ENCODE data around the gene DELE1.
"Not testable (repeated sequence)": the region's sequence is repeated elsewhere in the genome, so short reads cannot be mapped to it uniquely, and the experiment has no call there.

The DELE1 gene

DNA sequence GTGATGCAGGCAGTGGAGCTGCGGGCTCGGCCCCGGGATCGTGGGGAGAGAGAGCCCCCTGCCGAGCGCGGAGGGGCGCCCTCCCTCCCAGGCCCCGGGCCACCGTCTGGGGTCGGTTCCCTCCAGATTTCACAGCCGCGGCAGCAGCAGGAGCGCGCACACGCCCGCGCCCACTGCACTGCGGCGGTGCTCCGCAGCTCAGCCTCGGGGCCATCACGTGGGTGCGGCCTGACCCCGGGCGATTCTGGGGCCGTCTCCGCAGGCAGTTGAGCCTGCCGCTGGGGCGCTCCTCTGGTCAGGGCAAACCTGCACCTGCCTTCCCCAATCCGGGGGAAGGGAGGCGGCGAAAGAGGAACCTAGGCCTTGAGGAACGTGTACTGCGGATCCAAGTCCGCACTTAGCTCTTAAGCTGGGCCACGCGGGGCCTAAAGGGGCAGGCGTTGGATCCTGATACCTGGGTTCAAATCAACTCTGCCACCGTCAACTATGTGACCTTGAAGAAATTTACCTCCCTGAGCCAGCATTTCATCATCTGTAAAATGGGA is 9.4 kb upstream of the DELE1 start:
- Histone ChIP-seq H3K9me3 (ENCODE audit: control insufficient read depth, low read depth, low read length) (no peaks in the 10 kb centered on the region), H3K4me3 (ENCODE audit: low read length) (peak overlapping the region; percentile 48)

DNA sequence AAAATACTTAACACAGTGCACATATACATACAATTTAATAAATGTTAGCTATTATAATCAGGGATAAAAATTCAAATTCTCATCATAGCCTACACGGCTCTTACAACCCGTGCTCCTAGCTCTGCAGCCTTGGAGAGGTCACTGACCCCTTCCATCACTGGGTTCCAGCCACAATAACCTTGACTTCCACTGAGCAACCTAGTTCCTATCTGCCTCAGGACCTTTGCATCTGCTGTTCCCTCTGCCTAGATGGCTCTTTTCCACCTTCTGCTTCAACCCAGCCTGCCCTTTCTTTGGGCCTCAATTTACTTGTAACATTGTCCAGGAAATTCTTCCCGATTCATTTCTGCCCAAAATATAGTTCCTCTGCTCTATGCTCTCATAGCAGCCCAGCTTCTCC is 8.9 kb upstream of the DELE1 start:
- Histone ChIP-seq H3K9me3 (ENCODE audit: control insufficient read depth, low read depth, low read length) (no peaks in the 10 kb centered on the region), H3K36me3 (ENCODE audit: control insufficient read depth, low read depth, low read length) (no peaks in the 10 kb centered on the region), H3K9ac (ENCODE audit: low read length) (no peak overlapping the region), H3K4me3 (ENCODE audit: low read length) (no peak overlapping the region), H3K27ac (ENCODE audit: low read length) (no peak overlapping the region), H3K27me3 (ENCODE audit: control insufficient read depth, insufficient read depth, low read length) (peaks cover 14% of the 10 kb centered on the region), H3K4me1 (ENCODE audit: control insufficient read depth, low read depth, low read length) (peaks cover 15% of the 10 kb centered on the region)

More for the DNA sequence above, 9.4 kb upstream of the DELE1 start:
- H3K27ac ChIP-seq (ENCODE audit: low read length) = no peak overlapping the region
- H3K27me3 ChIP-seq (ENCODE audit: control insufficient read depth, insufficient read depth, low read length) = peaks cover 14% of the 10 kb centered on the region
- H3K36me3 ChIP-seq (ENCODE audit: control insufficient read depth, low read depth, low read length) = no peaks in the 10 kb centered on the region
- peaks cover 15% of the 10 kb centered on the region for H3K4me1 ChIP-seq (ENCODE audit: control insufficient read depth, low read depth, low read length)
- peak overlapping the region; percentile 4 for H3K9ac ChIP-seq (ENCODE audit: low read length)

DNA sequence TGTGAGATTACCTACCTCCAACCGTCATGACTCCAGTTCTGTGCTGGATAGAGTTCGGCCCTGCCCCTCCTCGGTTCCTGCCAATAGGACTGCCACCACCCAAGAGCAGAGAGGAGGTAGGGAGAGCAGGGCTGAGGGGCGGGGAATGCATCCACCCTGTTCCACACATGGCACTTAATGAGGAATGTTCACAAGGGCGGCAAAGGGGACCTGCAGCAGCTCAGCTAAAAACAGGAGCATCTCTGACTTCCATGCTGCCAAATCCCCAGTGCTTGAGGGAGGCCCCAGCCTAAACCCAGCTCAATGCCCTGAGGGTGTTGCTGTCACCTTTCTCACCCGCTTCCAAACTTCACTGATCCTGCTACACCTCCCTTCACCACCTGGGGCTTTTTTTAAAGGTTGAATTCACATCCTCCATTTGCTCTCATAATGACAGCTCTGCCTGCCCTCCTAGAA is 7.8 kb upstream of the DELE1 start:
- H3K9ac ChIP-seq (ENCODE audit: low read length) = no peak overlapping the region
- no peak overlapping the region for H3K27ac ChIP-seq (ENCODE audit: low read length)
- no peak overlapping the region for H3K4me3 ChIP-seq (ENCODE audit: low read length)
- peaks cover 15% of the 10 kb centered on the region for H3K4me1 ChIP-seq (ENCODE audit: control insufficient read depth, low read depth, low read length)
- no peaks in the 10 kb centered on the region for H3K36me3 ChIP-seq (ENCODE audit: control insufficient read depth, low read depth, low read length)
- H3K27me3 ChIP-seq (ENCODE audit: control insufficient read depth, insufficient read depth, low read length) = peaks cover 14% of the 10 kb centered on the region
- no peaks in the 10 kb centered on the region for H3K9me3 ChIP-seq (ENCODE audit: control insufficient read depth, low read depth, low read length)

DNA sequence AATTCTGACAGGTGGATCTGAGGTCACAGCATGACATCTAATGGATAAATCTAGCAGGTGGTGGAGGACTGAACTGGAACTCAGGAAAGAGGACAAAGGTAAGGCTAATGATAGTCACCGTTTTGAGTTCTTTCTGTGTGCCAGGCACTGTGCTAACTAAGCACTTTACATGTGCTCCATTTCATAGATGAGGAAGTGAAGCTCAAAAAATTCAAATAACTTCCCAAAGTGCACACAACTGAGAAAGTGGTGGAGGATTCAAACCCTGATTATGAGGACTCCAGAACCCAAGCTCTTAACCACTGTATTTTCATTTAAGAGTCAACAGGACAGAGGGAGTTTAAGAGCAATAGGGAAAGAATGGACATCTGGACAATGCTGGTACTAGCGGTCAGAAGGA is 7.1 kb upstream of the DELE1 start:
- no peak overlapping the region for H3K27ac ChIP-seq (ENCODE audit: low read length)
- no peak overlapping the region for H3K9ac ChIP-seq (ENCODE audit: low read length)
- H3K36me3 ChIP-seq (ENCODE audit: control insufficient read depth, low read depth, low read length) = no peaks in the 10 kb centered on the region

DNA sequence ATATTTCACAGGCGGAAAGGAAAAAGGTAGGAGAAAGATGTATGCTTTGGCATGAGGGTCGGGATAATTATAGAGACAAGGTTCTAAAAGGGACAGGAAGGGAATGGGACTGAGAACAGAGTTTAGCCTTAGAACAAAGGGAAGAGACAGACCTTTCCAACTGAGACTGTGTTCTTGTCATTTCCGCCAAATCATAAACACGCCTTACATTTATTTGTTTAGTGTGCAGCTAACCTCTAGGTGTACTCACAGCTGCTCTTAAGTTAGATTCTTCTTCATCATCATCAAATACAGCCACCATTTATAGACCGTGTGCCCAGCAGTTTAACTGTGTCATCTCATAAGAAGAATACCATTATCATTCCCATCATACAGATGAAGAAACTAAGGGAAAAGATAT is 5.9 kb upstream of the DELE1 start:
- H3K9me3 ChIP-seq (ENCODE audit: control insufficient read depth, low read depth, low read length) = no peaks in the 10 kb centered on the region
- H3K36me3 ChIP-seq (ENCODE audit: control insufficient read depth, low read depth, low read length) = no peaks in the 10 kb centered on the region
- H3K27ac ChIP-seq (ENCODE audit: low read length) = no peak overlapping the region
- peaks cover 13% of the 10 kb centered on the region for H3K27me3 ChIP-seq (ENCODE audit: control insufficient read depth, insufficient read depth, low read length)
- no peak overlapping the region for H3K9ac ChIP-seq (ENCODE audit: low read length)
- peaks cover 15% of the 10 kb centered on the region for H3K4me1 ChIP-seq (ENCODE audit: control insufficient read depth, low read depth, low read length)
- H3K4me3 ChIP-seq (ENCODE audit: low read length) = no peak overlapping the region

More for the DNA sequence above, 7.1 kb upstream of the DELE1 start:
- H3K9me3 ChIP-seq (ENCODE audit: control insufficient read depth, low read depth, low read length) = no peaks in the 10 kb centered on the region
- no peak overlapping the region for H3K4me3 ChIP-seq (ENCODE audit: low read length)
- H3K27me3 ChIP-seq (ENCODE audit: control insufficient read depth, insufficient read depth, low read length) = peaks cover 14% of the 10 kb centered on the region
- H3K4me1 ChIP-seq (ENCODE audit: control insufficient read depth, low read depth, low read length) = peaks cover 15% of the 10 kb centered on the region

DNA sequence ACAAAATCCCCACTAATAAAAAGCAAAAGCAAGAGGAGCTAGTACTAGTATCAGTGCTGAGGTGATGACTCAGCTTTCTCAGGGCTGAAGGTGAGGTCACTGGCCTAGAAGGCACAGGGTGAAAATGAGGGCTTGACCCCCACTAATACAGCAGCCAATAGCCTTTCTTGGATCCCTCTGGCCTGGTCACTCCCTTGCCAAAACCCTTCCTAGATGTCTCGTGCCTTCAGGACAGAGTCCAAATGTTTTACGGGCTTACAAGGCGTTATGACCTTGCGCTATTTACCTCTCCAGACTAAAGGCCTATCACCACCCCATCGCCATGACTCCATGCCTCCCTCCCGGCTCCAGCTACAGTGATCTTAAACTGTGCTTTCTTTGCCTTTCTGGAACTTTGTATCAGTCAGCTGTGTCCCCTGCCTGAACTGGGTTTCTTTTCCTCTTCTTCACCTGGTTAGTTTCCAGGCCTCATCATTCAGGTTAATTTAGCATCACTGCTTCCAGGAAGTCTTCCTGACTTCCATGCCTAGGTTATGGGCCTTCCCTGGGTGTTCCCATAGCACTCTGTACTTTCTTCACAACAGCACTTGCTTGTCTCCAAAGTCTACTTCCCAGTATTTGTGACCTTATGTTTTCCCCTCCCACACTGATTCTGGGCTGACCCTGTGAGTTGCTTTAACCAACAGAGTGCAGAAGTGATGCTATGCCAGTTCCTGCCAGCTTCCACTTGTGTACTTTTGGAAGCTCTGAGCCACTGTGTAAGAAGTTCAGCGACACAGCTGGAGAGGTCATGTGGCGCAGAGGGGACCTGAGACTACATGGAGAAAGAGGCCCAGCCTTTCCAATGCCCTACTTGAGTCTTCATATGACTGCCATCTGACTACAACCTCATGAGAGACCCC is 4.2 kb upstream of the DELE1 start:
- peaks cover 10% of the 10 kb centered on the region for H3K4me1 ChIP-seq (ENCODE audit: control insufficient read depth, low read depth, low read length)
- H3K4me3 ChIP-seq (ENCODE audit: low read length) = no peak overlapping the region
- H3K9ac ChIP-seq (ENCODE audit: low read length) = no peak overlapping the region
- no peaks in the 10 kb centered on the region for H3K27me3 ChIP-seq (ENCODE audit: control insufficient read depth, insufficient read depth, low read length)
- H3K9me3 ChIP-seq (ENCODE audit: control insufficient read depth, low read depth, low read length) = no peaks in the 10 kb centered on the region
- H3K36me3 ChIP-seq (ENCODE audit: control insufficient read depth, low read depth, low read length) = no peaks in the 10 kb centered on the region
- no peak overlapping the region for H3K27ac ChIP-seq (ENCODE audit: low read length)

- no peak overlapping the region for H3K27ac ChIP-seq (ENCODE audit: low read length)
- no peak overlapping the region for H3K9ac ChIP-seq (ENCODE audit: low read length)
- H3K4me1 ChIP-seq (ENCODE audit: control insufficient read depth, low read depth, low read length) = peaks cover 9% of the 10 kb centered on the region
- no peaks in the 10 kb centered on the region for H3K9me3 ChIP-seq (ENCODE audit: control insufficient read depth, low read depth, low read length)
- H3K4me3 ChIP-seq (ENCODE audit: low read length) = no peak overlapping the region
- H3K36me3 ChIP-seq (ENCODE audit: control insufficient read depth, low read depth, low read length) = peaks cover 3% of the 10 kb centered on the region
- H3K27me3 ChIP-seq (ENCODE audit: control insufficient read depth, insufficient read depth, low read length) = no peaks in the 10 kb centered on the region
Observed at GRCh38 chr5:141920771-141921170, 2.9 kb upstream of the DELE1 start.

- H3K36me3 ChIP-seq (ENCODE audit: control insufficient read depth, low read depth, low read length) = peaks cover 21% of the 10 kb centered on the region
- H3K27ac ChIP-seq (ENCODE audit: low read length) = peak overlapping the region; percentile 8
- H3K4me3 ChIP-seq (ENCODE audit: low read length) = peak overlapping the region; percentile 80
- not testable (repeated sequence) for H3K4me1 ChIP-seq (ENCODE audit: control insufficient read depth, low read depth, low read length); H3K9me3 ChIP-seq (ENCODE audit: control insufficient read depth, low read depth, low read length); H3K27me3 ChIP-seq (ENCODE audit: control insufficient read depth, insufficient read depth, low read length)
- H3K9ac ChIP-seq (ENCODE audit: low read length) = peak overlapping the region; percentile 72
Observed at GRCh38 chr5:141922827-141923447, 734 bp upstream of the DELE1 start.

- H3K27ac ChIP-seq (ENCODE audit: low read length) = no peak overlapping the region
- H3K36me3 ChIP-seq (ENCODE audit: control insufficient read depth, low read depth, low read length) = peaks cover 54% of the 10 kb centered on the region
- H3K27me3 ChIP-seq (ENCODE audit: control insufficient read depth, insufficient read depth, low read length) = no peaks in the 10 kb centered on the region
- no peaks in the 10 kb centered on the region for H3K9me3 ChIP-seq (ENCODE audit: control insufficient read depth, low read depth, low read length)
- no peak overlapping the region for H3K9ac ChIP-seq (ENCODE audit: low read length)
- no peak overlapping the region for H3K4me3 ChIP-seq (ENCODE audit: low read length)
- peaks cover 4% of the 10 kb centered on the region for H3K4me1 ChIP-seq (ENCODE audit: control insufficient read depth, low read depth, low read length)
Observed at GRCh38 chr5:141926434-141926833, 2.8 kb downstream of the DELE1 start.

DNA sequence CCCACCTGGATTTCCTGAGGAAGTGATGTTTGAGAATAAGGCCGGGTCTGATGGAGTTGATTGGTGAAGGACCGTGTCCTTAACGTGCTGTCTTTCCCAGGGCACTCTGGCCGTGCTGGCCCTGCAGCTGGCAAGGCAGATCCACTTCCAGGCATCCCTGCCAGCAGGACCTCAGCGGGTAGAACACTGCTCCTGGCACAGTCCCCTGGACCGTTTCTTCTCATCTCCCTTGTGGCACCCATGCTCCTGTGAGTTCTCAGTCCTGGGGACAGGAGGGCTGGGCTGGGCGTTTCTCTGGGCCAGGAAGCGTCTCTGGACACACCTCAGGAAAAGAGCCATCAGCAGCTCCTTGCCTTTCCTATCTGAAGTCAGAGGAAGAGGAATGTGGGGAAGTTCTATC is 4.4 kb downstream of the DELE1 start:
- Histone ChIP-seq H3K27me3 (ENCODE audit: control insufficient read depth, insufficient read depth, low read length) (no peaks in the 10 kb centered on the region), H3K4me1 (ENCODE audit: control insufficient read depth, low read depth, low read length) (peaks cover 4% of the 10 kb centered on the region), H3K36me3 (ENCODE audit: control insufficient read depth, low read depth, low read length) (peaks cover 65% of the 10 kb centered on the region), H3K4me3 (ENCODE audit: low read length) (no peak overlapping the region), H3K9me3 (ENCODE audit: control insufficient read depth, low read depth, low read length) (no peaks in the 10 kb centered on the region), H3K9ac (ENCODE audit: low read length) (no peak overlapping the region), H3K27ac (ENCODE audit: low read length) (no peak overlapping the region)

DNA sequence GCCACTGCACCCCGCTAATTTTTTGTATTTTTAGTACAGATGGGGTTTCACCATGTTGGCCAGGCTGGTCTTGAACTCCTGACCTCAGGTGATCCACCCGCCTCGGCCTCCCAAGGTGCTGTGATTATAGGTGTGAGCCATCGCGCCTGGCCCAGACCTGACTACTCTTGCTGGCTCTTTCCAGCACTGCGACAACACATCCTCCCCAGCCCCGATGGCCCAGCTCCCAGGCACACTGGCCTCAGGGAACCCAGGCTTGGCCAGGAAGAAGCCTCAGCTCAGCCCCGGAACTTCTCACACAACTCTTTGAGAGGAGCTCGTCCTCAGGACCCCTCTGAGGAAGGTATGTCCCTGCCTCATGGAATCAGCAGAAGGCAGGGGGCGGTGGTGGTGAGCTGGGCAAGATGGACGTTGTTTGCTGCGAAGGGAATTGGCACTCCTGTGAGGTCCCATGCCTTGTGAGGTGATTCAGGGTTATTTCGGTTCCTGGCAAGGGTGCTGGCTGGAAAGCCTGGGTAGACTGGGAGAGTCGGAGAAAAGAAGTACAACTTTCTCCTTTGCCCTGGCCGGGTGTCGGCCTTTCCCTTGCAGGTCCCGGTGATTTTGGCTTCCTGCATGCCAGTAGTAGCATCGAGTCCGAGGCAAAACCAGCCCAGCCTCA is 5.9 kb downstream of the DELE1 start:
- Histone ChIP-seq H3K9me3 (ENCODE audit: control insufficient read depth, low read depth, low read length) (no peaks in the 10 kb centered on the region), H3K4me3 (ENCODE audit: low read length) (no peak overlapping the region), H3K4me1 (ENCODE audit: control insufficient read depth, low read depth, low read length) (no peaks in the 10 kb centered on the region), H3K36me3 (ENCODE audit: control insufficient read depth, low read depth, low read length) (peaks cover 78% of the 10 kb centered on the region), H3K9ac (ENCODE audit: low read length) (no peak overlapping the region), H3K27me3 (ENCODE audit: control insufficient read depth, insufficient read depth, low read length) (no peaks in the 10 kb centered on the region), H3K27ac (ENCODE audit: low read length) (no peak overlapping the region)
